OCI-LY1 (cell line): ENCODE results near the gene ATP6V1G2.

ENCODE experiments used
- CTCF ChIP-seq: fragments of 200-600 bp; sonication (generic), shearing (Covaris generic); IDR thresholded peaks from 2 replicates; pipeline ENCODE4 v1.5.1; 2017; ENCODE audit warnings: mild to moderate bottlenecking, antibody characterized with exemption, low read length, moderate library complexity, mixed read lengths
- EZH2 ChIP-seq: fragments of 200-600 bp; sonication (generic), shearing (Covaris generic); IDR thresholded peaks from 2 replicates; pipeline ENCODE4 v1.8.0; 2017; ENCODE audit warnings: borderline replicate concordance, mixed run types, mild to moderate bottlenecking, antibody characterized with exemption, low read length, moderate library complexity, mixed read lengths

DNA sequence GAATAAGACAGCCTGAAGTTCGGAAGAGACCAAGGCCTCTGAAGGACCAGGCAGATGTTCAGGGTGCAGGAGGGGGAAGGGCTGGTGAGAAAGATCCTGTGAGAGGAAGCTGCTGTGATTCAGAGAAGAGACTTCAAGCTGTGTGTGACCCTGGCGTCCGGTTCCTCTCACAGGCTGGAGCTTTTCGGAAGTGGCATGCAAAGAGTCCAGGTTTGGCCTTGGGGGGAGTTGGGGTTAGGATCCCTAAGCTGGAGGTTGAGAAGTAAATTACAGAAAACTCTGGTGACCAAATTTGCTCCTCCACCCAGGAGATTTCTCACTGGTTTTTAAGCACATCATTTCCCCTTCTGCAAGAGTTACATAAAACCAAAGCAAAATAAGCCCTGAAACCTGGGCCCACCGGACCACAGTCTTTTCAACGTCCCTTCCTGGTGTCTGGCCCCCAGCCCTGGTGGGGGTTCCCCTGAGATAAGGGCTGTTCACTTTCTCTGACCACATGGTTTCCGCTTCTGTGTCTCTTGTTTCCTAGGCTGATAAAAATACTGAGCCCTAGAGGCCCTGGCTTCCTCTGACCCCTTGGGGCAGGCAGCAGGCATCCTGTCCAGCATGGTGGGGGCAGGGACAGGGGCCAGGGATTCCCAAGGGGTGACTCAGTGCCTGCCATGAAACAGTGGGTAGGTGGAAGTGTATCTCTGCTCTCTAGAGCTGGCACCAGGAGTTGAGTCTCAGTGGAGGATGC, 13.7 kb upstream of the ATP6V1G2 start:
- TF ChIP-seq EZH2 = no peak
- TF ChIP-seq CTCF = no peak
